GM03348 (cell line): Measurements from ENCODE around the gene HHATL.

Source experiments
- DNase-seq: peaks from one replicate; pipeline ENCODE4 v3.0.0; 2012; ENCODE audit warnings: low spot score

The HHATL gene

GRCh38 chr3:42702066-42702951, at the start of gene HHATL:
Gene HHATL, minus strand, starts transcription at chr3:42702798. Its CDS starts 1,972 bp downstream, at chr3:42700826.
- DNase-seq: no peak

- peak; percentile 24 for DNase-seq
Observed at GRCh38 chr3:42751609-42752008, 49.0 kb upstream of the HHATL start.

GRCh38 chr3:42750834-42751233, 48.2 kb upstream of the HHATL start:
- no peak for DNase-seq

GRCh38 chr3:42749753-42750231, 47.2 kb upstream of the HHATL start:
- peak; percentile 67 for DNase-seq

GRCh38 chr3:42749025-42749752, 46.6 kb upstream of the HHATL start:
- no peak for DNase-seq

GRCh38 chr3:42747581-42747980, 45.0 kb upstream of the HHATL start:
- no peak for DNase-seq

- no peak for DNase-seq
Observed at GRCh38 chr3:42746455-42747450, 44.2 kb upstream of the HHATL start.

- no peak for DNase-seq
Observed at GRCh38 chr3:42745776-42746454, 43.3 kb upstream of the HHATL start.

- no peak for DNase-seq
Observed at GRCh38 chr3:42745291-42745745, 42.7 kb upstream of the HHATL start.

GRCh38 chr3:42743204-42743995, 40.8 kb upstream of the HHATL start:
- no peak for DNase-seq

- DNase-seq: no peak
Observed at GRCh38 chr3:42742688-42743087, 40.1 kb upstream of the HHATL start.

GRCh38 chr3:42742259-42742658, 39.7 kb upstream of the HHATL start:
- no peak for DNase-seq

- DNase-seq: no peak
Observed at GRCh38 chr3:42741796-42742195, 39.2 kb upstream of the HHATL start.

GRCh38 chr3:42739401-42740158, 37.0 kb upstream of the HHATL start:
- DNase-seq: no peak

GRCh38 chr3:42736531-42736930, 33.9 kb upstream of the HHATL start:
- DNase-seq: no peak

- DNase-seq: no peak
Observed at GRCh38 chr3:42736081-42736480, 33.5 kb upstream of the HHATL start.

- no peak for DNase-seq
Observed at GRCh38 chr3:42735615-42736014, 33.0 kb upstream of the HHATL start.

- DNase-seq: no peak
Observed at GRCh38 chr3:42735019-42735418, 32.4 kb upstream of the HHATL start.

- no peak for DNase-seq
Observed at GRCh38 chr3:42734263-42734860, 31.8 kb upstream of the HHATL start.
